IPS-15b (cell line): Measurements from ENCODE around the gene USP17L18.
"Not testable (repeated sequence)": the region's sequence is repeated elsewhere in the genome, so short reads cannot be mapped to it uniquely, and the experiment has no call there.

ENCODE experiments used
- H3K27me3 ChIP-seq: one replicate; pipeline ENCODE4 v1.6.1; 2013; ENCODE audit warnings: low read length; ENCODE audit not compliant: control insufficient read depth, insufficient read depth
- H3K36me3 ChIP-seq: one replicate; pipeline ENCODE4 v1.6.1; 2013; ENCODE audit warnings: low read length; ENCODE audit not compliant: control insufficient read depth, insufficient read depth
- H3K4me1 ChIP-seq: one replicate; pipeline ENCODE4 v1.6.1; 2013; ENCODE audit warnings: mild to moderate bottlenecking, low read length; ENCODE audit not compliant: control insufficient read depth, insufficient read depth
- H3K4me3 ChIP-seq: one replicate; pipeline ENCODE4 v1.5.1; 2013; ENCODE audit warnings: low read depth, low read length
- H3K9ac ChIP-seq: one replicate; pipeline ENCODE4 v1.6.1; 2013; ENCODE audit warnings: low read depth, mild to moderate bottlenecking, low read length
- H3K9me3 ChIP-seq: one replicate; pipeline ENCODE4 v1.6.1; 2013; ENCODE audit warnings: mild to moderate bottlenecking, low read length; ENCODE audit not compliant: control insufficient read depth, insufficient read depth

The USP17L18 gene

DNA sequence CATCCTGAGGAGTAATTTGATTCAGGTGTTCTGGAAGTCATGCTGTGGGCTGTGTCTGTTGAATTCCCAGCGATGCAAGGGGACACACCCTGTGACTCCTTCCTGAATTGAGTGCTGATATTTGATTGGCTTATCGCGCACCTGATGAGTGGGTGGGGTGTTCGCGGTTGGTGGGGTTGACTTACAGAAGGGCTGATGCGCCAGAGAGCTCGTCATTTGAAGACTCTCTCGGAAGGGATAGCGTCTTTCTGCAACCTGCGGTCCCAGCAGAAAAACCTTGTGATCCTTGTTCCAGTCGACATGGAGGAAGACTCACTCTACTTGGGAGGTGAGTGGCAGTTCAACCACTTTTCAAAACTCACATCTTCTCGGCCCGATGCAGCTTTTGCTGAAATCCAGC is 14.1 kb downstream of the USP17L18 start, which contains the start of gene USP17L21:
USP17L21 (plus strand) TSS at position 301 of the 400 bp plus-strand sequence; CDS start at position 301, 0 bp downstream.
- H3K4me3 ChIP-seq, H3K9me3 ChIP-seq, H3K9ac ChIP-seq, H3K4me1 ChIP-seq, H3K36me3 ChIP-seq, H3K27me3 ChIP-seq: not testable (repeated sequence)

DNA sequence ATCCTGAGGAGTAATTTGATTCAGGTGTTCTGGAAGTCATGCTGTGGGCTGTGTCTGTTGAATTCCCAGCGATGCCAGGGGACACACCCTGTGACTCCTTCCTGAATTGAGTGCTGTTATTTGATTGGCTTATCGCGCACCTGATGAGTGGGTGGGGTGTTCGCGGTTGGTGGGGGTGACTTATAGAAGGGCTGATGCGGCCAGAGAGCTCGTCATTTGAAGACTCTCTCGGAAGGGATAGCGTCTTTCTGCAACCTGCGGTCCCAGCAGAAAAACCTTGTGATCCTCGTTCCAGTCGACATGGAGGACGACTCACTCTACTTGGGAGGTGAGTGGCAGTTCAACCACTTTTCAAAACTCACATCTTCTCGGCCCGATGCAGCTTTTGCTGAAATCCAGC is 18.9 kb downstream of the USP17L18 start, which contains the start of gene USP17L22:
USP17L22 (plus strand) TSS at position 301 of the 400 bp plus-strand sequence; CDS start at position 301, 0 bp downstream.
- not testable (repeated sequence) for H3K4me3 ChIP-seq, H3K36me3 ChIP-seq, H3K9ac ChIP-seq, H3K4me1 ChIP-seq, H3K27me3 ChIP-seq, H3K9me3 ChIP-seq

GRCh38 chr4:9271719-9272118 is 23.3 kb downstream of the USP17L18 start:
- H3K36me3 ChIP-seq, H3K9me3 ChIP-seq, H3K27me3 ChIP-seq, H3K9ac ChIP-seq, H3K4me1 ChIP-seq, H3K4me3 ChIP-seq: not testable (repeated sequence)
